ENCODE data around the gene SMC4.

GRCh38 chr3:160412477-160412876 lies 13.0 kb downstream of the SMC4 start:
- TF ChIP-seq SP1 (IDR thresholded peaks at IDR 0.05), result no peak
- TF ChIP-seq FOXK2 (IDR thresholded peaks at IDR 0.05), result no peak
- no peak for TF ChIP-seq BHLHE40 (IDR thresholded peaks at IDR 0.05; ENCODE audit: borderline replicate concordance)
- TF ChIP-seq FOXM1 (IDR thresholded peaks at IDR 0.05; ENCODE audit: borderline replicate concordance), result no peak
